ENCODE results near the gene ZFPM1.
"Not testable (repeated sequence)": the region's sequence is repeated elsewhere in the genome, so short reads cannot be mapped to it uniquely, and the experiment has no call there.

ZFPM1 gene

GRCh38 chr16:88503771-88504488, 50.9 kb downstream of the ZFPM1 start:
- DNase-seq: no peak

GRCh38 chr16:88504489-88505404, 51.7 kb downstream of the ZFPM1 start:
- no peak for DNase-seq

- DNase-seq: no peak
Observed at GRCh38 chr16:88505405-88506082, 52.5 kb downstream of the ZFPM1 start.

GRCh38 chr16:88506723-88507122, 53.6 kb downstream of the ZFPM1 start:
- DNase-seq: no peak

- no peak for DNase-seq
Observed at GRCh38 chr16:88507231-88507743, 54.2 kb downstream of the ZFPM1 start.

- no peak for DNase-seq
Observed at GRCh38 chr16:88508376-88508867, 55.3 kb downstream of the ZFPM1 start.

GRCh38 chr16:88508868-88509748, 56.0 kb downstream of the ZFPM1 start:
- DNase-seq: no peak

- DNase-seq: no peak
Observed at GRCh38 chr16:88509749-88510069, 56.6 kb downstream of the ZFPM1 start.

GRCh38 chr16:88510091-88510994, 57.3 kb downstream of the ZFPM1 start:
- DNase-seq: no peak

GRCh38 chr16:88511060-88511459, 58.0 kb downstream of the ZFPM1 start:
- DNase-seq: no peak

- DNase-seq: no peak
Observed at GRCh38 chr16:88511906-88512305, 58.8 kb downstream of the ZFPM1 start.

GRCh38 chr16:88512728-88513696, 59.9 kb downstream of the ZFPM1 start:
- DNase-seq: no peak

GRCh38 chr16:88514070-88514469, 61.0 kb downstream of the ZFPM1 start:
- no peak for DNase-seq

GRCh38 chr16:88514526-88515232, 61.6 kb downstream of the ZFPM1 start:
- no peak for DNase-seq

- no peak for DNase-seq
Observed at GRCh38 chr16:88515371-88515770, 62.3 kb downstream of the ZFPM1 start.

- no peak for DNase-seq
Observed at GRCh38 chr16:88515925-88516594, 63.0 kb downstream of the ZFPM1 start.

- DNase-seq: no peak
Observed at GRCh38 chr16:88516601-88517061, 63.6 kb downstream of the ZFPM1 start.

GRCh38 chr16:88517208-88517774, 64.2 kb downstream of the ZFPM1 start:
- not testable (repeated sequence) for DNase-seq

All from cortex of kidney (tissue), 1 donor.